ENCODE results near the gene SHROOM3. TPM values are rescaled to one million over a fixed set of nuclear protein-coding genes. Genes with fewer than 3 reads are reported as not detected.

Gene SHROOM3
- total and polyA plus RNA-seq, 2 donors (not counting 3 experiments of a cell fraction or from before 2014, with no cell fraction given): 2.7 to 6.7 TPM

DNA sequence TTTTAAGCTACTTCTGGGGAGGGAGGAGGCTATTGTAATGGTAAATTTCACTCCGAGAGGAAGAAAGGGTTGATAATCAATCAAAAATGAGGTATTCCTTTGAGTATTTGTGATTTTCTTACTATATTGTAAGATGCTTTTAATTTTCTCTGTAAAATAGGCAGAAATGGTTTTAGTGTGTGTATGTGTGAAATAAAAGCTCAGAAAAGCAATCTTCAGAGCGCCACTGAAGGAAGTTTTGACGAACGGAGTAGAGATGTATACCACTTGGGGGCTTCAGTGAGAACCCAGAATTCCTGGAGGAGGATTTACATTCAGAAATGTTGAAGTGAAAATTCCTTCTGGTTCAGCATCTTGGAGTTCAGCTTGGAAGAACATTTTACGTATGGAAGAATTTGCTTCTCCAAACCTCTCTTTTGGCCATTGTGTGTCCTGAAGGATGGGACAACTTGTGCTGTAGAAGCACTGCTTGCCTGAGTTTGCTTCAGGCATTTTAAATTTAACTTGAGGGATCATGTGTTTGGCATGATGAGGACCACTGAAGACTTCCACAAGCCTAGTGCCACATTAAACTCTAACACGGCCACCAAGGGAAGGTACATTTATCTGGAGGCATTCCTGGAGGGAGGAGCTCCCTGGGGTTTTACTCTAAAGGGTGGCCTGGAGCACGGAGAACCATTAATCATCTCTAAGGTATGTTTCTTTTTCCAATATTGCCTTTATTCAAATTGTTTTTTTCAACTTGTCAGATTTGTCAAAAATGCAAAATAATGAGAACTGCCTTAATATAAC is 695 bp downstream of the SHROOM3 start:
- intact Hi-C loops (cut with micrococcal nuclease) (no loop called here), dilution Hi-C loops (cut with MboI; ENCODE audit: extremely low pct_ligation_motif_present, low sequenced_read_pairs) (no loop called here)

More for the DNA sequence above, 695 bp downstream of the SHROOM3 start:
- BruUV-seq (replicated peaks): no TSS peak
- Histone ChIP-seq H3K4me1 (ENCODE audit: control insufficient read depth, extremely low read depth, insufficient read depth, low read length) (no peaks in the 10 kb centered on the region), H3K27me3 (ENCODE audit: control insufficient read depth in 2 of 2, insufficient read depth in 2 of 2, low read length in 2 of 2) (peaks cover 47 to 70% of the 10 kb centered on the region in 2 experiments), H3K4me2 (ENCODE audit: insufficient read depth, low read length) (no peak overlapping the region), H2AFZ (ENCODE audit: low read depth, low read length) (no peak overlapping the region), H3K79me2 (ENCODE audit: control insufficient read depth, insufficient read depth, low read length) (no peaks in the 10 kb centered on the region), H3K9me3 (replicated peaks; ENCODE audit: control insufficient read depth, insufficient read depth, low read length) (no peaks in the 10 kb centered on the region), H4K20me1 (replicated peaks; ENCODE audit: control insufficient read depth, extremely low read depth, insufficient read depth, low read length) (no peaks in the 10 kb centered on the region), H3K9ac (replicated peaks; ENCODE audit: extremely low read depth, insufficient read depth, low read length) (no peak overlapping the region), H3K27ac (ENCODE audit: insufficient read depth, low read depth, low read length) (no peak overlapping the region), H3K36me3 (ENCODE audit: control insufficient read depth in 2 of 2, extremely low read depth in 1 of 2, insufficient read depth in 2 of 2, low read length in 2 of 2) (no peaks in the 10 kb centered on the region), H3K4me3 (replicated peaks in 1 of 3; ENCODE audit: insufficient read depth in 1 of 3, low read depth in 1 of 3, low read length in 3 of 3) (no peak overlapping the region), H3K9me1 (replicated peaks; ENCODE audit: control insufficient read depth, extremely low read depth, insufficient read depth, low read length) (no peaks in the 10 kb centered on the region)
- ChIA-PET POLR2A (no interaction called here), CTCF (interaction anchor here (0.8 to 12.2 kb wide), 8 partner anchors 9 to 923 kb away, joined by 3 to 392 read pairs (median 4); no protein-coding TSS in a partner anchor)
- TF ChIP-seq GATA2 (IDR thresholded peaks at IDR 0.05; ENCODE audit: insufficient read depth, insufficient read length, low read depth, low read length) (no peak), EZH2 (IDR thresholded peaks at IDR 0.05; ENCODE audit: borderline replicate concordance, low read depth, low read length, severe bottlenecking) (peak; percentile 14), POLR2A (IDR thresholded peaks at IDR 0.05; ENCODE audit: low read depth, low read length) (no peak), JUN (IDR thresholded peaks at IDR 0.05; ENCODE audit: borderline replicate concordance, insufficient read depth, insufficient read length, low read depth) (no peak), FOS (IDR thresholded peaks at IDR 0.05; ENCODE audit: borderline replicate concordance, insufficient read depth, low read length) (no peak), POLR2AphosphoS5 (IDR thresholded peaks at IDR 0.05; ENCODE audit: insufficient read depth, low read depth, low read length) (no peak)
- TF ChIP-seq, protein P1, sequence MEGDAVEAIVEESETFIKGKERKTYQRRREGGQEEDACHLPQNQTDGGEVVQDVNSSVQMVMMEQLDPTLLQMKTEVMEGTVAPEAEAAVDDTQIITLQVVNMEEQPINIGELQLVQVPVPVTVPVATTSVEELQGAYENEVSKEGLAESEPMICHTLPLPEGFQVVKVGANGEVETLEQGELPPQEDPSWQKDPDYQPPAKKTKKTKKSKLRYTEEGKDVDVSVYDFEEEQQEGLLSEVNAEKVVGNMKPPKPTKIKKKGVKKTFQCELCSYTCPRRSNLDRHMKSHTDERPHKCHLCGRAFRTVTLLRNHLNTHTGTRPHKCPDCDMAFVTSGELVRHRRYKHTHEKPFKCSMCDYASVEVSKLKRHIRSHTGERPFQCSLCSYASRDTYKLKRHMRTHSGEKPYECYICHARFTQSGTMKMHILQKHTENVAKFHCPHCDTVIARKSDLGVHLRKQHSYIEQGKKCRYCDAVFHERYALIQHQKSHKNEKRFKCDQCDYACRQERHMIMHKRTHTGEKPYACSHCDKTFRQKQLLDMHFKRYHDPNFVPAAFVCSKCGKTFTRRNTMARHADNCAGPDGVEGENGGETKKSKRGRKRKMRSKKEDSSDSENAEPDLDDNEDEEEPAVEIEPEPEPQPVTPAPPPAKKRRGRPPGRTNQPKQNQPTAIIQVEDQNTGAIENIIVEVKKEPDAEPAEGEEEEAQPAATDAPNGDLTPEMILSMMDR (IDR thresholded peaks at IDR 0.05; ENCODE audit: extremely low read depth in 1 of 2, insufficient read depth in 1 of 2, low read depth in 1 of 2, low read length in 2 of 2): no peak
- TF ChIP-seq, protein P2, sequence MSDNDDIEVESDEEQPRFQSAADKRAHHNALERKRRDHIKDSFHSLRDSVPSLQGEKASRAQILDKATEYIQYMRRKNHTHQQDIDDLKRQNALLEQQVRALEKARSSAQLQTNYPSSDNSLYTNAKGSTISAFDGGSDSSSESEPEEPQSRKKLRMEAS (IDR thresholded peaks at IDR 0.05; ENCODE audit: insufficient read depth, insufficient read length): no peak
- DNase-seq (ENCODE audit: low read depth, low spot score) (no peak), FAIRE-seq (no peak)

All from endothelial cell of umbilical vein (primary cell).